ENCODE data around the gene SCAMP2.

GRCh38 chr15:74920456-74920855, 47.3 kb upstream of the SCAMP2 start:
- TF ChIP-seq ZFX (CRISPR knock-in tag; IDR thresholded peaks at IDR 0.05; ENCODE audit: low read depth) (no peak), SALL2 (CRISPR knock-in tag; IDR thresholded peaks at IDR 0.05) (no peak), GABPA (IDR thresholded peaks at IDR 0.05; ENCODE audit: low read depth, low read length) (no peak), GABPA (CRISPR knock-in tag; IDR thresholded peaks at IDR 0.05; ENCODE audit: low read depth) (no peak), ZNF143 (CRISPR knock-in tag; IDR thresholded peaks at IDR 0.05) (no peak), XRCC5 (optimal IDR thresholded peaks at IDR 0.05; ENCODE audit: low read length) (no peak), ZNF431 (CRISPR knock-in tag; IDR thresholded peaks at IDR 0.05; ENCODE audit: borderline replicate concordance, low read depth) (no peak), POLR2A (IDR thresholded peaks at IDR 0.05; ENCODE audit: insufficient read depth in 1 of 2, low read depth in 2 of 2, low read length in 2 of 2) (no peak), ZNF253 (CRISPR knock-in tag; IDR thresholded peaks at IDR 0.05; ENCODE audit: borderline replicate concordance) (no peak), RFX5 (IDR thresholded peaks at IDR 0.05; ENCODE audit: low read depth, low read length) (no peak)
- TF ChIP-seq, protein P1, sequence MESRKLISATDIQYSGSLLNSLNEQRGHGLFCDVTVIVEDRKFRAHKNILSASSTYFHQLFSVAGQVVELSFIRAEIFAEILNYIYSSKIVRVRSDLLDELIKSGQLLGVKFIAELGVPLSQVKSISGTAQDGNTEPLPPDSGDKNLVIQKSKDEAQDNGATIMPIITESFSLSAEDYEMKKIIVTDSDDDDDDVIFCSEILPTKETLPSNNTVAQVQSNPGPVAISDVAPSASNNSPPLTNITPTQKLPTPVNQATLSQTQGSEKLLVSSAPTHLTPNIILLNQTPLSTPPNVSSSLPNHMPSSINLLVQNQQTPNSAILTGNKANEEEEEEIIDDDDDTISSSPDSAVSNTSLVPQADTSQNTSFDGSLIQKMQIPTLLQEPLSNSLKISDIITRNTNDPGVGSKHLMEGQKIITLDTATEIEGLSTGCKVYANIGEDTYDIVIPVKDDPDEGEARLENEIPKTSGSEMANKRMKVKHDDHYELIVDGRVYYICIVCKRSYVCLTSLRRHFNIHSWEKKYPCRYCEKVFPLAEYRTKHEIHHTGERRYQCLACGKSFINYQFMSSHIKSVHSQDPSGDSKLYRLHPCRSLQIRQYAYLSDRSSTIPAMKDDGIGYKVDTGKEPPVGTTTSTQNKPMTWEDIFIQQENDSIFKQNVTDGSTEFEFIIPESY (CRISPR knock-in tag; IDR thresholded peaks at IDR 0.05) = no peak
- TF ChIP-seq, protein P2, sequence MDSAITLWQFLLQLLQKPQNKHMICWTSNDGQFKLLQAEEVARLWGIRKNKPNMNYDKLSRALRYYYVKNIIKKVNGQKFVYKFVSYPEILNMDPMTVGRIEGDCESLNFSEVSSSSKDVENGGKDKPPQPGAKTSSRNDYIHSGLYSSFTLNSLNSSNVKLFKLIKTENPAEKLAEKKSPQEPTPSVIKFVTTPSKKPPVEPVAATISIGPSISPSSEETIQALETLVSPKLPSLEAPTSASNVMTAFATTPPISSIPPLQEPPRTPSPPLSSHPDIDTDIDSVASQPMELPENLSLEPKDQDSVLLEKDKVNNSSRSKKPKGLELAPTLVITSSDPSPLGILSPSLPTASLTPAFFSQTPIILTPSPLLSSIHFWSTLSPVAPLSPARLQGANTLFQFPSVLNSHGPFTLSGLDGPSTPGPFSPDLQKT (CRISPR knock-in tag; IDR thresholded peaks at IDR 0.05; ENCODE audit: borderline replicate concordance) = no peak
- TF ChIP-seq, protein P3, sequence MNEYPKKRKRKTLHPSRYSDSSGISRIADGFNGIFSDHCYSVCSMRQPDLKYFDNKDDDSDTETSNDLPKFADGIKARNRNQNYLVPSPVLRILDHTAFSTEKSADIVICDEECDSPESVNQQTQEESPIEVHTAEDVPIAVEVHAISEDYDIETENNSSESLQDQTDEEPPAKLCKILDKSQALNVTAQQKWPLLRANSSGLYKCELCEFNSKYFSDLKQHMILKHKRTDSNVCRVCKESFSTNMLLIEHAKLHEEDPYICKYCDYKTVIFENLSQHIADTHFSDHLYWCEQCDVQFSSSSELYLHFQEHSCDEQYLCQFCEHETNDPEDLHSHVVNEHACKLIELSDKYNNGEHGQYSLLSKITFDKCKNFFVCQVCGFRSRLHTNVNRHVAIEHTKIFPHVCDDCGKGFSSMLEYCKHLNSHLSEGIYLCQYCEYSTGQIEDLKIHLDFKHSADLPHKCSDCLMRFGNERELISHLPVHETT (CRISPR knock-in tag; conservative IDR thresholded peaks at IDR 0.05) = no peak

All from HepG2 (cell line).